HuH-7 (cell line): ENCODE measurements around the gene SLCO2B1.

Experiments used
- DNase-seq: peaks from one replicate; pipeline ENCODE4 v3.0.0; 2011; ENCODE audit warnings: low spot score

The SLCO2B1 gene

DNA sequence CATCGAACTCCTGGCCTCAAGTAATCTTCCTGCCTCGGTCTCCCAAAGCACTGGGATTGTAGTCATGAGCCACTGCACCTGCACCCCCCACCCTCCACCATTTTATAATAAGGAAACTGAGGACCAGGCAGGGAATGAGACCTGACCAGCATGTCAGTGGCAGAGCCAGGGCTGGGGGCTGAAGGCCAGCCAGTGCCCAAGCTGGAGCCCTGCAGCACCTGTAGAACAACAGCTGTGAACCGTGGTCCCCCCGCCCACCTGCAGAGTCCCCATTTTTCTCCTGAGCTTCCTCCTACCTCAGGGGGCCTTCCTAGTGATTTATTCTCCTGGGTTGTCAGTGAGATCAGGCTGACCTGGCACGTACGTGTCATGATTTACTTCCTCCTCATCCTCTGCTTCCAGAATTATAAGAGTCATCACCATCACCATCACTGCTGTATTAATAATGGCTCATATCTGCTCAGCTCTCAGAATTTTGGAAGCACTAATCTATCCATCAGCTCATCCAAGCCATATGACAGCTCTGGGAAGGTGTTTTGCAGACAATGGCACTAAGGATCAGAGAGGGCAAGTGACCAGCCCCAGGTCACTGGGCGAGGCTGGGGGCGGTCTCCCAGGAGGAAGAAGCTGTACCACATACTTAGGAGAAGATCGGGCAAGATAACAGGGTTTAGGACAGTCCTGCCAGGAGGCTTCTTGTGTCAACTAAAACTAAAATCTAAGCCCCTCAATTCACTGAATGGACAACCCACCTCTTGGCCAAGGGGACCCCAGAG lies 5.5 kb upstream of the SLCO2B1 start:
- DNase-seq = no peak

DNA sequence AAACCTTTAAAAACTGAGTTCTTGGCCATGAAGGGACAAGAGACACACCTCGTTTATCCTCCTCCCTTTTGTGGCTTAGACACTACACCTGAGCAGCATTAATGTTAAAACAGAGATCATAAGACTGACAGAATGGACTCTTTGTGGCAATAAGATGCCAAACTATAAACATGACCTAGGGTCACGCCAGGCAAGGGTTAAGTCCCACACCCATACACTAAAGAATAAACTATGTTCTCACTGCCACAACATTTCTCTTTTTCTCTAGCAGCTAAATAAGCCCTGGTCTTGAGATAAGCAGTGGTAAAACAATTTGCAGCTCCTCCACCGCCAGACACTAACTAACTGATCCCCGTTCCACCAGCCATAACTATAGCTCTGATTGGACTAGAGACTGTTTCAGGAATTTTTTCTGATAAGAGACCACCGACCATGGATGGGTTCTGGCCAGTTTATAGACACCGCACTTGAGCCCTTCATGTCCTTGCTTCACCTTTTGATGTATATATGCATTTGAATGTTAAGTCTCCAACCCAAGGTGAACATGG lies 4.9 kb upstream of the SLCO2B1 start:
- DNase-seq = no peak

DNA sequence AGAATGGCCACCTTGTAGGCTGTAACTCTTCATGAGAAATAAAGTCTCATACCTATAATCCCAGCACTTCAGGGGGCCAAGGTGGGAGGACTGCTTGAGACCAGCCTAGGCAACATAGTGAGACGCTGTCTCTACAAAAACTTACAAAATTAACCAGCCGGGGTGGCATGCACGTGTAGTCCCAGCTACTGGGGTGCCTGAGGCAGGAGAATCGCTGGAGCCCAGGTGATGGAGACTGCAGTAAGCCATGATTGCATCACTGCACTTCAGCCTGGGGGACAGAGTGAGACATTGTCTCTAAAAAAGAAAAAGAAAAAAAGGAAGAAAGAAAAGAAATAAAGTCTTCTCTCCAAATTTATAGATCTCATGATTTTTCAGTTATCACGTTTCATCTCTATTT lies 4.2 kb upstream of the SLCO2B1 start:
- no peak for DNase-seq

DNA sequence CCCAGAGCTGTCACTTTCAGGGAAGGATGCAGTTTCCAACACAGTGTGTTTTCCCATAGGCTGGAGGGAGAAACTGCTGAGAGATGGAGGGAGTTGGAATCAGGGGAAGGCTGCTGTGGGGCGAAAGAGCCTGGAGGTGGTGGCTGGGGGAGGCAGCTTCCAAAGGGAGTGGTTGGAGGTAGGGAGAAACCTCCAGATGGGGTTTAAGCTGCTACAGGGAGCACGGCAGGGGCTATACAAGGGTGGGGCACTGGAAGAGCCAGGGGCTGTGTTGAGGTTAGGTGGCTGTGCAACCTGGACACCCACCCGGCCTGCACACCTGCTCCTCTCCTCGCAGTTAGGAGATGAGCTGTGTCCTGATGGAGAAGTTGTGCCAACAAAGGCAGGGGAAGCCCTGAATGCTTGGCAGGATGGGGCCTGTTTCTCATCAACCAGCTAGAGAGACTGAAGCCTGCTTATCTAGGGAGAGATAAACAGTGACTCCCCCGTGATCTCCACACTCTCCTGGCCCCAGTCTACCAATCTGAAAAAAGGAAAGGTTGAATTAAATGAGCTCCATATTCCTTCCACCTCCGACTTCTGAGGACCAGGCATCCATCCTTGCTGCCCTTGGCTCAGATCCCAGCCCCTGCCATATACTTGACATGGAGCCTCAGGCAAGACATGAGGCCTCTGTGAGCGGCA lies 3.6 kb upstream of the SLCO2B1 start:
- DNase-seq = no peak

DNA sequence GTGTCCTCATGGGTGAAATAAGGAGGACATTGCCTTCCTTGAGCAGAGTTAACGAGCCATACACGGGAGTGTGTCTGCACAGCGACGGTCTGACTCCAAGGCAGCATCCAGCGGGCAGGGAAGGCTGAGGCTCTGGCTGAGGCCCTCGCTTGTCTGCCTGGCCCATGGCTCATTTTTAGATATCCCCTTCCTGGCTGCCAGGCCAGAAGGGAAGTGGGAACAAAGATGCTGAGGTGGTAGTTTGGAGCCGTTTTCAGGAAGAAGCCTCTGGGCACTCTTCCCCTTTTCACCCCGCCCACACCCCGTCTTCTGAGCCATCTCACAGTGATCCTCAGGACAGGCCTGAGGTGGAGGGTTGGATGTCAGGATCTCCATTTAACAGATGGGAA lies 3.0 kb upstream of the SLCO2B1 start:
- DNase-seq = no peak

GRCh38 chr11:75148436-75148983 lies 2.4 kb upstream of the SLCO2B1 start:
- DNase-seq = no peak

- no peak for DNase-seq
These were observed 991 bp upstream of the SLCO2B1 start for GRCh38 chr11:75149766-75150465.

DNA sequence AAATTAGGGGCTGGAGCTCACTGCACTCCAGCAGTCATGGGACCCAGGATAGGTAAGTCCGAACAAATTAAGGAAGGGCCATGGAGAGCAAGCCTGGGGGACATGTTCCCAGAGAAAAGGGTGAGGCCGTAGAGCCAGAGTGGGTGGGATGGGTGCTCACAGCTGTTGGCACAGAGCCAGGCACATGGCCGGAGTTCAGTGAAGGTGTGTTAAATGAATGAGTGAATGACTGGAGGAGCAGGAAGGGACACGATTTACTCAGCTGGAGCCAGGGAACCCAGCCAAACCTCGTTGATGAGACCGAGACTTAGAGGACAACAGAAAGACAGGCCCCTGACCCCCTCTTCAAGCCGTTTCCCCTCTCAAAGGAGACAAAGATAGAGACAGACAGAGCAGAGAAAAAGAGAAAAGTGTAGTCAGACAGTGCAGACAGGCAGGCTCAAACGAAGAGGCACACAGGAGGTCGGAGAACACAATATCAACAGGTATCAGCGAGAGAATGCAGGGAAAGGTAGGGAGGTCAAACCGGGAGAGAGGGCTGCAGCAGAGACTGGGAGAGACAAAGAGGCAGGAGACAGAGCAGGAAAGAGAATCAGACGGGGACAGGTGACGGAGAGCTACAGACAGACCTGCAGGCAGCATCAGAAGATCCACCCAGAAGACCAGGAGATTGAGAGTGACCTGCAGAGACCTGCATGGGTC lies 590 bp downstream of the SLCO2B1 start:
- DNase-seq = no peak

- no peak for DNase-seq
These were observed 1.2 kb downstream of the SLCO2B1 start for GRCh38 chr11:75152090-75152489.

DNA sequence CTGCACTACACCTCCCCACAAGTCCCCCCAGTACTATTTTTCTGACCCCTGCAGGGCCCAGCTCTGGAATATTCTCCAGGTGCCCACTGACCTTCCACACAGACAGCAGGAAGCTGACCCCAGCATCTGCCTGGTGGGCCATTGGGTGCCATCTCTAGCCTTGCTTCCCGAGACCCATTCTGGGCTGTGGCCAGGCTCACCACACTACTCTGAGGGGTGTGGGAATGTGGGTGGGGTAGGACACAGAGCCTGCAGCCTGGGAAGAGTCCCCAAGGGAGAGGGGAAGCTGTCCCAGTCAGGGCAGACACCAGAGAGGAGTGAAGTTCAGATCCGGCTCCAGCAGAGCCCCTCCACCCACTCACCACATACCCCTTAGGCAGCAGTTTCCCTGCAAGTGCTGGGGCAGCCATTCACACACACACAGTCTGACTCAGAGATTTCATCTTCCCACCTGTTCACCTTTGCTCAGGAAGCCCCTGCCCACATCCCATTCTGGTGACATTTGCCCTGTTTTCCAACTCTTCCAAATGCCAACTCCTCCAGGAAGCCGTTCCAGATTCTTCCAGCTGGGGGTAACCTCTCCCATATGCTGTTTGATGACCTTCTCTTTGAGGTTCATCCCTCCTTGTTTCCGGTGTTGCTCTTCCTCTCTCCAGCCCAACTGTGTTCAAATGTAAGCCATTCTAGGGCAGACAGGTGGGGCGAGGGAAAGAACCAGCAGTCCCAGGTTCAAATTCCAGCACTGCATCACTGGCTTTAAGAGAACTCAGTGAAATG lies 1.9 kb downstream of the SLCO2B1 start:
- DNase-seq = no peak

DNA sequence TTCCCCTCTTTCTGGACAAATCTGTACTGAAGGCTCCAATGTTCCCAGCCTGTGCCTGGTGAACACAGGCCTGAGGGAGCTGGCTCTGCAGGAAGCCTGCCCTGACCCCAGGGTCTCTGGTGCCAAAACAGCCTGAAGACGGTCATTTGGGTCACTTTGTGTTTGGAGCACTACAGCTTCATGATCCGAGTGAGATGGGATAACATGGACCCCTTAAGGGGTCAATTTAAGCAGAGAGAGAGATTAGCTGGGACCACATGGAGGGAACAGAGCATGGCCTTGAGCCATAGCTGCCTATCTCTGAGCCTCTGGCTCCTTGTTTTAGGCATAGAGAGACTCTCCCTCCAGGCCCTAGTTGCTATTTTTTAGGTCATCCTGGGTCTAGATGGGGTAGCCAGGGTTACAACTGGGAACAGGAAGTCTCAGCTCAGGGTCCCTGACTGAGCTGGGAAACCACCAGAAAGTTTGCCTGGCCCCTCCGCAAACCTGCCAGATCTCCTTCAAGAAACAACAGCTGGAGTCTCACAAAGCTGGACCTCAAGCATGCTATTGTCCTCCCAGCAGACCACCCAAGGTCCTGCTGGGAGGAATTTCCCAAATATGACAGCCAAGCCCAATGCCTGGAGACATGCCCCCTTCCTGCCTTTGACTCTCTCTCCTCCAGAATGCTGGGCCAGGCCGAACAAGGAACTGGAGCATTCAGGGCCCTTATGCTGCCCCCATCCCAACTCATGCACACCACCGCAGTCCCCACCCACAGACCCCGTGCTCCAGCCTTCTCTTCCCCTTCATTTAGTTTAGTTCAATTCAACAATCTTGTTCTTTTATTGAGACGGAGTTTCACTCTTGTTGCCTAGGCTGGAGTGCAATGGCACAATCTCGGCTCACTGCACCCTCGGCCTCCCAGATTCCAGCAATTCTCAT lies 4.0 kb downstream of the SLCO2B1 start:
- DNase-seq = no peak

DNA sequence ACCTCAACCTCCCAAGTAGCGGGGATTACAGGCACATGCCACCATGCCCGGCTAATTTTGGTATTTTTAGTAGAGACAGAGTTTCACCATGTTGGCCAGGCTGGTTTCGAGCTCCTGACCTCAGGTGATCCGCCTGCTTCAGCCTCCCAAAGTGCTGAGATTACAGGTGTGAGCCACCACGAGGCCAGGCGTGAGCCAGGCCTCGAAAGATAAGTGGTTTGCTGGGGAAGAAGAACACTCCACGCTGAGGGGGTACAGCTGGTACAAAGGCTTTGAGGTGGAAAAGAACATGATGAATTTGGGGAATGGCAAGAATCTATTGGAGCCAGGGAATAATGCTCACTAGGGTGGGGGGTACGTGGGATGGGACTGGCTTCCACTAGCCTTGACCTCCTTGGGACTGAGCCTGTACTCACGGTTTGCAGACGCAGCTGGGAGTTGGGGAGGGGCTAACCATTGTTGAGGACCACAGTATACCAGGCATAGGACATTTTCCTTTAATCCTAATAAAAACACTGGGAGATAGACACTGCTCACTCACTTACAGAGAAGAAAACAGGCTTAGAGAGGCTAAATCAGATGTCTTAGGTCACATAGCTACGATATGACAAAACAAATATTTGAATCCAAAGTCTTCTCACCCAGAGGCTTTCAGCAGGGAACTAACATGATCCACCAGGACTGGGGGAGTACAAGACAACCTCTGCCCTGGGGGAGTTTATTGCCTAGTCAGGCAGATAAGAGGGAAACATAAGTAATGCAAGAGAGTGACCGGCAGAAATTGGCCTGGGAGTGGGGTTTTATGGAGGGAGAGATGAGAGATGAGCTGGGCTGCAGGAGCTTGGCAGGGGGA lies 4.9 kb downstream of the SLCO2B1 start:
- peak; percentile 79 for DNase-seq

DNA sequence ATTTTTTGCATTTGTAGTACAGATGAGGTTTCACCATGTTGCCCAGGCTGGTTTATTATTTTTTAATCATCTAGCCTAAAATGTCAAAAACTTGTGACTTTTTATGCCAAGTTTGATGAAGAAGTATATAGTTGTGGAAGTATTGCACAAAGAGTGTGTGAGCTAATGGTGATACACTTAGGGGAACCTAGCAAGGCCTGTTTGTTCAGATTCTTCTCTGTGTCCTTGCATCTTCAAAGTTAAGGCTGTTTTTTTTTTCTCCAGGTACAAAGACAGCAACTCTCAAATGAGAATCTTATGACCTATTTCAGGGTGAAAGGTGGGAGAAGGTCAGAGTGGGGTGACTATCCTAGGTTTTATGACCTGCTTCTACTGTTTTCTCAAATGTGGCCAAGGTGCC lies 7.3 kb downstream of the SLCO2B1 start:
- no peak for DNase-seq

DNA sequence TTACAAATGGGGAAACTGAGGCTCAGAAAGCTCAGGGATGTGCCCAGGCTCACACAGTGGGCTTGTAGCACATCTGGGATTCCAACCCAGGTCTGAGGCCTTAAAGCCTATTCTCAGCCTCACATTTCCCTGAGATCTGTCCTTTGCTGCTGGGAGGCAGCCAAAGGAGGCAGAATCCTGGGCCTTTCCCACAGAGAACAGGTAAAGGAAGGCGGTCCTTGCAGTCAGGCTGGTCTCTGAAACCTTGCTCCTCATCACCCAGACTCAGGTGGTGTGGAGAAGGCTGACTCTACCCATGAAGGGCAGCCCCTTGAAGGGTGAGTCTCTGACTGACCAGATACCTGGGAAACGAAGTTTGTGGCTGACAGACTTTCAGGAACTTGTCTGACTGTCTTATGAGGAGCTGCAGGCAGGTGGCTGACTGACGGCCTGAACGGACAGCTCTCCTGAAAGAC lies 7.8 kb downstream of the SLCO2B1 start:
- no peak for DNase-seq

GRCh38 chr11:75159151-75159953 lies 8.4 kb downstream of the SLCO2B1 start:
- peak; percentile 60 for DNase-seq

DNA sequence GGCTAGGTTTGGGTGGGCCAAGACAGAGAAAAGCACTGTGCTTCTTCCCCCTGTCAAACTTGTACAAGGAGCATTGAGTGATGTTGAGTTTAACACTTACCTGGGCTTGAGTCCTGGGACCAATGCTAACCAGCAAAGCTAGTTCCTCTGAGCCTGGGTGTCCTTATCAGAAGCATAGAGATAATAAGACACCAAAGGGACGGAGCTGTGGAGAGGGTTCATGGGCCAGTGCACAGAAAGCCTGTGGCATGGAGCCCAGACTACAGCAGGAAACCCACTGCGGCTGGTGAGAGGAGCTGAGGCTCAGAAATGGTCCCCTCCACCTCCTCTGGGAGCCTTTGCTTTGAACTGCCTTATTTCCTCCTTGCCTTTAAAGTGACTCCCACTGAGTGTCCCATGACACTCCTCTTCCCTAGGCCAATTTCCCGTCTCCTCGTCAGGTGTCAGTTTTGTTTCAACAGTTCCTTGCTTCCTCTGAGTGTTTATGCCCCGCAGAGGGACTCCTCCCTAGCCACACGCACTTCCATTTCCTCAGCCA lies 9.4 kb downstream of the SLCO2B1 start:
- no peak for DNase-seq

DNA sequence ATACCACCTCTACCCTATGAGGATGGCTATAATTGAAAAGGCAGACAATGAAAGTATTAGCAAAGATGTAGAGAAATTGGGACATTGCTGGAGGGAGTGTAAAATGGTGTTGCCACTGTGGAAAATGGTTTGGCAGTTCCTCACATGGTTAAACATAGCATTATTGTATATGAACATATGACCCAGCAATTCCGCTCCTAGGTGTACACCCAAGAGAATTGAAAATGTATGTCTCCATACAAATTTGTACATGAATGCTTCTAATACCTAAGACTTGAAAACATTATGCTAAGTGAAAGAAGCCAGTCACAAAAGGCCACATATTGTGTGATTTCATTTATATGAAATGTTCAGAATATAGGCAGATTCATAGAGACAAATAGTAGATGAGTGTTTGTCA lies 10.0 kb downstream of the SLCO2B1 start:
- DNase-seq = no peak
